ENCODE data around the gene ABLIM2. TPM values are rescaled to one million over a fixed set of nuclear protein-coding genes. Genes with fewer than 3 reads are reported as not detected.

The ABLIM2 gene
- total and polyA plus RNA-seq, 2 of the 13 experiments (the other 11 are each of a cell fraction or from before 2014, with no cell fraction given): 0.20 to 0.37 TPM

DNA sequence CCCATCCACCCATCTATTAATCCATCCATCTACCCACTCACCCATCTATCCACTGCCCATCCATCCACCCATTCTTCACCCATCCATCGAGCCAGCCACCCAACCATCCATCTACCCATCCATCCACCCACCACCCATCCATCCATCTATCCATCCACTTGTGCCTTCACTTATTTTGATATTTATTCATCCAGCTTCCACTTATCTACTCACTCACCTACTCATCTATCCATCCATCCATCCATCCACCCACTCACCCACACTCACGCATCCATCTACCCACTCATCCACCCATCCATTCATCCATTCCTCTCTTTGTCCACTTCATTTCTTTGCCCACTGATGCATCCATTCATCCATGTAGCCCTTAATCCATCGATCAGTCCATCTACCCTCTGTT lies 146.1 kb downstream of the ABLIM2 start:
- BruUV-seq (replicated peaks): no TSS peak
- no peaks in the 10 kb centered on the region for H3K9me3 ChIP-seq (ENCODE audit: low read length)
- H4K20me1 ChIP-seq (ENCODE audit: insufficient read depth, low read length): no peaks in the 10 kb centered on the region
- in situ Hi-C loops (cut with HindIII; ENCODE audit: extremely low pct_ligation_motif_present, low pct_unique_long_range_greater_than_20kb): no loop called here
- intact Hi-C loops (cut with micrococcal nuclease; ENCODE audit: unreplicated experiment): no loop called here
- no peak overlapping the region for H3K4me3 ChIP-seq (replicated peaks in 1 of 3; ENCODE audit: insufficient read depth in 1 of 3, low read depth in 2 of 3, low read length in 3 of 3)
- H3K9ac ChIP-seq (ENCODE audit: insufficient read depth, low read depth, low read length): no peak overlapping the region
- H3K27ac ChIP-seq (ENCODE audit: extremely low read length, insufficient read depth, low read length): no peak overlapping the region
- no peaks in the 10 kb centered on the region for H3K79me2 ChIP-seq (ENCODE audit: insufficient read depth, low read length)
- 60% methylated on average over 3 of the region's 3 CpGs for whole genome bisulfite sequencing (ENCODE audit: low lambda C conversion rate)
- H3K4me2 ChIP-seq (ENCODE audit: low read depth, low read length): no peak overlapping the region
- peaks cover 3 to 23% of the 10 kb centered on the region in 2 experiments; a peak in 4 of 5 replicates for H3K27me3 ChIP-seq (ENCODE audit: control insufficient read depth in 1 of 2, insufficient read depth in 2 of 2, low read length in 2 of 2)
- no peaks in the 10 kb centered on the region for H3K36me3 ChIP-seq (replicated peaks in 1 of 2; ENCODE audit: control insufficient read depth in 1 of 2, insufficient read depth in 2 of 2, low read length in 2 of 2)
- no peak overlapping the region for H2AFZ ChIP-seq (ENCODE audit: low read length)
- ChIA-PET CTCF (ENCODE audit: low intra/inter-chr PET ratio, low total read pairs) (no interaction called here), POLR2A (no interaction called here)
- DNase-seq (ENCODE audit: low spot score) (no peak), FAIRE-seq (no peak), ATAC-seq (no peak)
- TF ChIP-seq, protein P1, sequence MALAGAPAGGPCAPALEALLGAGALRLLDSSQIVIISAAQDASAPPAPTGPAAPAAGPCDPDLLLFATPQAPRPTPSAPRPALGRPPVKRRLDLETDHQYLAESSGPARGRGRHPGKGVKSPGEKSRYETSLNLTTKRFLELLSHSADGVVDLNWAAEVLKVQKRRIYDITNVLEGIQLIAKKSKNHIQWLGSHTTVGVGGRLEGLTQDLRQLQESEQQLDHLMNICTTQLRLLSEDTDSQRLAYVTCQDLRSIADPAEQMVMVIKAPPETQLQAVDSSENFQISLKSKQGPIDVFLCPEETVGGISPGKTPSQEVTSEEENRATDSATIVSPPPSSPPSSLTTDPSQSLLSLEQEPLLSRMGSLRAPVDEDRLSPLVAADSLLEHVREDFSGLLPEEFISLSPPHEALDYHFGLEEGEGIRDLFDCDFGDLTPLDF (CRISPR knock-in tag; IDR thresholded peaks at IDR 0.05): no peak
- TF ChIP-seq MBD4 (IDR thresholded peaks at IDR 0.05; ENCODE audit: borderline replicate concordance, low read length) (no peak), ZC3H4 (CRISPR knock-in tag; IDR thresholded peaks at IDR 0.05; ENCODE audit: borderline replicate concordance) (no peak), ZNF780A (CRISPR knock-in tag; IDR thresholded peaks at IDR 0.05) (no peak), PTBP1 (IDR thresholded peaks at IDR 0.05; ENCODE audit: low read depth, low read length, poor library complexity, severe bottlenecking) (no peak), ZNF672 (CRISPR knock-in tag; IDR thresholded peaks at IDR 0.05) (no peak)
- peaks cover 36% of the 10 kb centered on the region for H3K4me1 ChIP-seq (ENCODE audit: insufficient read depth, low read length)

GRCh38 chr4:8010618-8011017 lies 148.0 kb downstream of the ABLIM2 start:
- Histone ChIP-seq H3K9ac (ENCODE audit: insufficient read depth, low read depth, low read length) (no peak overlapping the region), H3K9me3 (ENCODE audit: low read length) (no peaks in the 10 kb centered on the region), H3K27me3 (ENCODE audit: control insufficient read depth in 1 of 2, insufficient read depth in 2 of 2, low read length in 2 of 2) (peaks cover 10 to 35% of the 10 kb centered on the region in 2 experiments; a peak in 4 of 5 replicates), H3K79me2 (ENCODE audit: insufficient read depth, low read length) (no peaks in the 10 kb centered on the region), H3K36me3 (replicated peaks in 1 of 2; ENCODE audit: control insufficient read depth in 1 of 2, insufficient read depth in 2 of 2, low read length in 2 of 2) (no peaks in the 10 kb centered on the region), H3K4me3 (replicated peaks in 1 of 3; ENCODE audit: insufficient read depth in 1 of 3, low read depth in 2 of 3, low read length in 3 of 3) (peak overlapping the region in 1 of 3 experiments; percentile 44; a peak in 1 of 6 replicates), H3K27ac (ENCODE audit: extremely low read length, insufficient read depth, low read length) (no peak overlapping the region), H3K4me1 (ENCODE audit: insufficient read depth, low read length) (peaks cover 44% of the 10 kb centered on the region), H2AFZ (ENCODE audit: low read length) (no peak overlapping the region), H3K4me2 (ENCODE audit: low read depth, low read length) (peak overlapping the region; percentile 54; the same call in 1 of the 2 replicates), H4K20me1 (ENCODE audit: insufficient read depth, low read length) (no peaks in the 10 kb centered on the region)
- TF ChIP-seq LCORL (IDR thresholded peaks at IDR 0.05) (no peak), LCORL (CRISPR knock-in tag; IDR thresholded peaks at IDR 0.05) (no peak), GATA4 (IDR thresholded peaks at IDR 0.05; ENCODE audit: borderline replicate concordance, low read depth) (no peak), ZNF572 (CRISPR knock-in tag; IDR thresholded peaks at IDR 0.05) (0 out of 2 replicates have a peak, but pooled peaks have one; percentile 37), ZFX (CRISPR knock-in tag; IDR thresholded peaks at IDR 0.05; ENCODE audit: low read depth) (no peak), JUNB (CRISPR knock-in tag; IDR thresholded peaks at IDR 0.05; ENCODE audit: borderline replicate concordance) (no peak), EEA1 (CRISPR knock-in tag; IDR thresholded peaks at IDR 0.05; ENCODE audit: borderline replicate concordance) (no peak), RFX3 (CRISPR knock-in tag; IDR thresholded peaks at IDR 0.05) (peak; percentile 80), RFX1 (IDR thresholded peaks at IDR 0.05) (peak; percentile 68; the same call in 1 of the 2 replicates)
- ATAC-seq (peak; percentile 54), FAIRE-seq (no peak), DNase-seq (ENCODE audit: low spot score) (peak; percentile 41)
- POLR2A ChIA-PET: no interaction called here
- intact Hi-C loops (cut with micrococcal nuclease; ENCODE audit: unreplicated experiment): no loop called here
- CTCF ChIA-PET (ENCODE audit: low intra/inter-chr PET ratio, low total read pairs): no interaction called here
- in situ Hi-C loops (cut with HindIII; ENCODE audit: extremely low pct_ligation_motif_present, low pct_unique_long_range_greater_than_20kb): no loop called here
- no TSS peak for BruUV-seq (replicated peaks)
- 8% methylated on average over 11 of the region's 12 CpGs for WGBS (ENCODE audit: low lambda C conversion rate)

Data from HepG2 (cell line).